Measurements from ENCODE around the gene RPRD2.

DNA sequence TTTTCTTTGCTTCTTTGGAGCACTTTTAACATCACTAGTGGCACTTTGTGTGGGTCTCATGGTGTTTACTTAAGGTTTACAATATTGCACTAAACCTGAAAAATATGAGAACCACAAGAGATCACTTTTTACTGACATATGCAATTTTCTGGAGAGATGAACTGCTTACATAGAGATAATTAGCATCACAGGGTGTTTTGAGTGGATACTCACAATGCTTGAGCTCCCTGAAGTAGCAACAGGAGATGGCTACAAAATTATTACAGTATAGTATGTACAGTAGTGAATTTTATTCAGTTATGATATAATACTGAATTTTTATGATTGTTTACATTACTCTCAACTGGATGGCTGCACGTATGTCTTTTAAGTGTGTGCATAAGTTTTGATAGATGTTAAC lies 22.6 kb downstream of the RPRD2 start:
- TF ChIP-seq POLR2A (IDR thresholded peaks at IDR 0.05), result no peak
- TF ChIP-seq, protein P1, sequence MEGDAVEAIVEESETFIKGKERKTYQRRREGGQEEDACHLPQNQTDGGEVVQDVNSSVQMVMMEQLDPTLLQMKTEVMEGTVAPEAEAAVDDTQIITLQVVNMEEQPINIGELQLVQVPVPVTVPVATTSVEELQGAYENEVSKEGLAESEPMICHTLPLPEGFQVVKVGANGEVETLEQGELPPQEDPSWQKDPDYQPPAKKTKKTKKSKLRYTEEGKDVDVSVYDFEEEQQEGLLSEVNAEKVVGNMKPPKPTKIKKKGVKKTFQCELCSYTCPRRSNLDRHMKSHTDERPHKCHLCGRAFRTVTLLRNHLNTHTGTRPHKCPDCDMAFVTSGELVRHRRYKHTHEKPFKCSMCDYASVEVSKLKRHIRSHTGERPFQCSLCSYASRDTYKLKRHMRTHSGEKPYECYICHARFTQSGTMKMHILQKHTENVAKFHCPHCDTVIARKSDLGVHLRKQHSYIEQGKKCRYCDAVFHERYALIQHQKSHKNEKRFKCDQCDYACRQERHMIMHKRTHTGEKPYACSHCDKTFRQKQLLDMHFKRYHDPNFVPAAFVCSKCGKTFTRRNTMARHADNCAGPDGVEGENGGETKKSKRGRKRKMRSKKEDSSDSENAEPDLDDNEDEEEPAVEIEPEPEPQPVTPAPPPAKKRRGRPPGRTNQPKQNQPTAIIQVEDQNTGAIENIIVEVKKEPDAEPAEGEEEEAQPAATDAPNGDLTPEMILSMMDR (IDR thresholded peaks at IDR 0.05), result no peak

All from lower leg skin (tissue), 3 donors.